Activated gamma-delta T cell treated with anti-CD3 and anti-CD28 coated beads, Interleukin-2, amount 50 U/mL, for 16 hours (primary cell): Measurements from ENCODE around the gene KRTAP5-7.
"Not testable (repeated sequence)": the region's sequence is repeated elsewhere in the genome, so short reads cannot be mapped to it uniquely, and the experiment has no call there.

Experiments used
- DNase-seq: peaks from one replicate; pipeline ENCODE4 v3.0.0-alpha.2; 2020; ENCODE audit warnings: low read depth

KRTAP5-7 gene

GRCh38 chr11:71558996-71559395, 31.9 kb downstream of the KRTAP5-7 start:
- no peak for DNase-seq

GRCh38 chr11:71562120-71562519, 35.1 kb downstream of the KRTAP5-7 start:
- no peak for DNase-seq

- DNase-seq, result no peak
Measured at GRCh38 chr11:71563406-71563805, 36.3 kb downstream of the KRTAP5-7 start.

GRCh38 chr11:71564430-71564829, 37.4 kb downstream of the KRTAP5-7 start:
- DNase-seq, result no peak

GRCh38 chr11:71565263-71565662, 38.2 kb downstream of the KRTAP5-7 start, which contains the start of gene KRTAP5-10:
Gene KRTAP5-10 (plus strand): TSS chr11:71565563. CDS start chr11:71565588, 25 bp downstream.
- no peak for DNase-seq

GRCh38 chr11:71566081-71566620, 39.1 kb downstream of the KRTAP5-7 start:
- DNase-seq, result no peak

- not testable (repeated sequence) for DNase-seq
Measured at GRCh38 chr11:71566626-71567599, 39.8 kb downstream of the KRTAP5-7 start.

- DNase-seq, result not testable (repeated sequence)
Measured at GRCh38 chr11:71567633-71568032, 40.6 kb downstream of the KRTAP5-7 start.

- no peak for DNase-seq
Measured at GRCh38 chr11:71568704-71569349, 41.8 kb downstream of the KRTAP5-7 start.

- DNase-seq, result not testable (repeated sequence)
Measured at GRCh38 chr11:71571101-71571850, 44.2 kb downstream of the KRTAP5-7 start.

- DNase-seq, result no peak
Measured at GRCh38 chr11:71572811-71573210, 45.7 kb downstream of the KRTAP5-7 start.

- no peak for DNase-seq
Measured at GRCh38 chr11:71574418-71574817, 47.4 kb downstream of the KRTAP5-7 start.

GRCh38 chr11:71575723-71576424, 48.8 kb downstream of the KRTAP5-7 start:
- no peak for DNase-seq

- DNase-seq, result not testable (repeated sequence)
Measured at GRCh38 chr11:71576688-71577465, 49.8 kb downstream of the KRTAP5-7 start.

- DNase-seq, result no peak
Measured at GRCh38 chr11:71577469-71578004, 50.5 kb downstream of the KRTAP5-7 start.
